ENCODE measurements around the gene SUSD1. TPM values are rescaled to one million over a fixed set of nuclear protein-coding genes. Genes with fewer than 3 reads are reported as not detected.

Gene SUSD1
- total RNA-seq, 1 donor from 2014 or later, result 19.9 TPM

DNA sequence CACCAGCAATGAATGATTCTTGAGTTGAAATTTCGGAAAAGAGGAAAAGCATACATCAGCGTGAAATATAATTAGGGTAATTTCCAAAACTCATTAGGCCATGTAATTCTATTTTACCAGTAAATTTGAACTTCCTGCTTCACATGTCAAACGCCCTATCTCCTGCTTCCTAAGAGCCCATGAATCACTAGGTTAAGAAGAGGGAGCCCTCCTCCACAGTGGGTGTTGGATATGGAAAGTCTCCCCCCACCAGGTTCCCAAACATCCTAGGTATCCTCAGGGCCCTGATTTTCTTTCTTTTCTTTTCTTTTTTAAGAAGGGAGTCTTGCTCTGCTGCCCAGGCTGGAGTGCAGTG lies 115.2 kb downstream of the SUSD1 start:
- Mint-ChIP-seq H3K27me3 (ENCODE audit: unreplicated experiment) (peaks cover 3% of the 10 kb centered on the region), H3K36me3 (ENCODE audit: unreplicated experiment) (peaks cover 10% of the 10 kb centered on the region), H3K4me3 (ENCODE audit: unreplicated experiment) (no peak overlapping the region), H3K27ac (ENCODE audit: unreplicated experiment) (no peak overlapping the region), H3K9me3 (ENCODE audit: unreplicated experiment) (no peaks in the 10 kb centered on the region), H3K4me1 (ENCODE audit: low read depth, unreplicated experiment) (no peaks in the 10 kb centered on the region)
- no peak for TF ChIP-seq CTCF (IDR thresholded peaks at IDR 0.05; ENCODE audit: partially characterized antibody, unreplicated experiment)
- no peak for DNase-seq

GRCh38 chr9:112059145-112059965 lies 115.7 kb downstream of the SUSD1 start:
- Mint-ChIP-seq H3K9me3 (ENCODE audit: unreplicated experiment) (no peaks in the 10 kb centered on the region), H3K4me3 (ENCODE audit: unreplicated experiment) (no peak overlapping the region), H3K27ac (ENCODE audit: unreplicated experiment) (no peak overlapping the region), H3K4me1 (ENCODE audit: low read depth, unreplicated experiment) (no peaks in the 10 kb centered on the region), H3K36me3 (ENCODE audit: unreplicated experiment) (peaks cover 8% of the 10 kb centered on the region), H3K27me3 (ENCODE audit: unreplicated experiment) (peaks cover 3% of the 10 kb centered on the region)
- no peak for DNase-seq
- no peak for TF ChIP-seq CTCF (IDR thresholded peaks at IDR 0.05; ENCODE audit: partially characterized antibody, unreplicated experiment)

- Mint-ChIP-seq H3K4me3 (ENCODE audit: unreplicated experiment) (no peak overlapping the region), H3K36me3 (ENCODE audit: unreplicated experiment) (peaks cover 16% of the 10 kb centered on the region), H3K4me1 (ENCODE audit: low read depth, unreplicated experiment) (no peaks in the 10 kb centered on the region), H3K9me3 (ENCODE audit: unreplicated experiment) (no peaks in the 10 kb centered on the region), H3K27ac (ENCODE audit: unreplicated experiment) (no peak overlapping the region), H3K27me3 (ENCODE audit: unreplicated experiment) (peaks cover 4% of the 10 kb centered on the region)
- no peak for DNase-seq
- TF ChIP-seq CTCF (IDR thresholded peaks at IDR 0.05; ENCODE audit: partially characterized antibody, unreplicated experiment), result no peak
Measured at GRCh38 chr9:112056996-112057395, 118.1 kb downstream of the SUSD1 start.

GRCh38 chr9:112054916-112055315 lies 120.2 kb downstream of the SUSD1 start:
- H3K36me3 Mint-ChIP-seq (ENCODE audit: unreplicated experiment), result peaks cover 16% of the 10 kb centered on the region
- H3K27me3 Mint-ChIP-seq (ENCODE audit: unreplicated experiment), result peaks cover 4% of the 10 kb centered on the region
- H3K4me3 Mint-ChIP-seq (ENCODE audit: unreplicated experiment), result no peak overlapping the region
- no peak overlapping the region for H3K27ac Mint-ChIP-seq (ENCODE audit: unreplicated experiment)
- no peaks in the 10 kb centered on the region for H3K4me1 Mint-ChIP-seq (ENCODE audit: low read depth, unreplicated experiment)
- DNase-seq, result no peak
- H3K9me3 Mint-ChIP-seq (ENCODE audit: unreplicated experiment), result no peaks in the 10 kb centered on the region
- TF ChIP-seq CTCF (IDR thresholded peaks at IDR 0.05; ENCODE audit: partially characterized antibody, unreplicated experiment), result no peak

DNA sequence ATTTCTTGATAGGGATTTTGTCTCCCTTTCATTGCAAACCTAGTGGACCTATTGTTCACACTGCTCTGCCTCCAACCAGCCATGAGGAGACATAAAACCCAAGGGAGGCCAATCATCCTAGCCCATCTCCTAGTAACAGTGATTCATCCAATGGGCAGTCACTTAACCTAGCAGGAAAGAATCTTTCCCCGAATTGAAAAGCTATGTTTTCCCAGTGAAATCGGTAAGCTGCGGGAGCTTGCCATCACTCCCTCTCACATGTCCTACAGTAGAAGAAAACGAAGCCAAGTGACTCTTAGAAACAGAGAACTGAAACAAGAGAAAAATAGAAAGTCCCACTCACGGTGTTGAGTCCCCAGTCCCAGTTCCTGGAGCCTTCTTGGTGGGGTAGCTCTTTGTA lies 123.3 kb downstream of the SUSD1 start:
- Mint-ChIP-seq H3K27ac (ENCODE audit: unreplicated experiment) (no peak overlapping the region), H3K4me1 (ENCODE audit: low read depth, unreplicated experiment) (no peaks in the 10 kb centered on the region), H3K4me3 (ENCODE audit: unreplicated experiment) (no peak overlapping the region), H3K27me3 (ENCODE audit: unreplicated experiment) (peaks cover 4% of the 10 kb centered on the region), H3K9me3 (ENCODE audit: unreplicated experiment) (no peaks in the 10 kb centered on the region), H3K36me3 (ENCODE audit: unreplicated experiment) (peaks cover 8% of the 10 kb centered on the region)
- TF ChIP-seq CTCF (IDR thresholded peaks at IDR 0.05; ENCODE audit: partially characterized antibody, unreplicated experiment), result no peak
- no peak for DNase-seq
